CD4-positive, alpha-beta memory T cell (primary cell): ENCODE data around the gene NRXN3. TPM values are rescaled to one million over a fixed set of nuclear protein-coding genes. Genes with fewer than 3 reads are reported as not detected.

Experiments used
- CTCF ChIA-PET: fragments of 350-600 bp; sonication (Branson Sonifier 250); formaldehyde crosslinking; loops from one replicate; lab custom pipeline; 2021; ENCODE audit warnings: inconsistent platforms; ENCODE audit not compliant: partially characterized antibody; lab: Charles Lee
- POLR2A ChIA-PET: fragments of 350-600 bp; sonication (Branson Sonifier 250); formaldehyde crosslinking; loops from one replicate; lab custom pipeline; 2021; ENCODE audit not compliant: partially characterized antibody; lab: Charles Lee
- DNase-seq, 5 donors: peaks; one replicate each; pipeline versions ENCODE4 v3.0.0 to v3.0.0-alpha.2; 2020 to 2022; ENCODE audit warnings: mixed read lengths in 1 of 5
- H3K27ac ChIP-seq: one replicate; pipeline ENCODE4 v1.7.0; 2013; ENCODE audit warnings: low read depth, low read length
- H3K27me3 ChIP-seq: 2 replicates; pipeline ENCODE4 v1.7.0; 2013; ENCODE audit warnings: mild to moderate bottlenecking, low read length, moderate library complexity; ENCODE audit not compliant: insufficient read depth
- H3K36me3 ChIP-seq: 2 replicates; pipeline ENCODE4 v1.7.0; 2013; ENCODE audit warnings: mild to moderate bottlenecking, low read length, moderate library complexity; ENCODE audit not compliant: insufficient read depth
- H3K4me1 ChIP-seq: 2 replicates; pipeline ENCODE4 v1.7.0; 2013; ENCODE audit warnings: mild to moderate bottlenecking, low read length, moderate library complexity; ENCODE audit not compliant: insufficient read depth
- H3K4me3 ChIP-seq, 2 donors: one replicate each; pipeline ENCODE4 v1.7.0; 2013; ENCODE audit warnings: low read length in 2 of 2, mild to moderate bottlenecking in 1 of 2
- H3K9me3 ChIP-seq, 2 donors: one replicate each; pipeline ENCODE4 v1.7.0; 2013; ENCODE audit warnings: low read length in 2 of 2, control low read depth in 1 of 2; ENCODE audit not compliant: control insufficient read depth in 1 of 2
- H3K27ac Mint-ChIP-seq, 7 donors: one replicate each; pipeline ENCODE4 v1.8.0; 2020 to 2021; ENCODE audit warnings: mixed read lengths in 7 of 7, mild to moderate bottlenecking in 6 of 7, inconsistent platforms in 3 of 7, moderate library complexity in 3 of 7
- H3K27me3 Mint-ChIP-seq, 2 donors: one replicate each; pipeline ENCODE4 v1.8.0; 2020 to 2021; ENCODE audit warnings: mixed read lengths in 2 of 2
- H3K36me3 Mint-ChIP-seq, 2 donors: one replicate each; pipeline ENCODE4 v1.8.0; 2020 to 2021; ENCODE audit warnings: mixed read lengths in 2 of 2, inconsistent platforms in 1 of 2, mild to moderate bottlenecking in 1 of 2
- H3K4me1 Mint-ChIP-seq, 4 donors: one replicate each; pipeline ENCODE4 v1.8.0; 2020 to 2021; ENCODE audit warnings: mixed read lengths in 4 of 4, mild to moderate bottlenecking in 1 of 4
- H3K4me3 Mint-ChIP-seq, 8 donors: one replicate each; pipeline ENCODE4 v1.8.0; 2020 to 2021; ENCODE audit warnings: mixed read lengths in 8 of 8, mild to moderate bottlenecking in 7 of 8, moderate library complexity in 6 of 8, inconsistent platforms in 3 of 8
- H3K9me3 Mint-ChIP-seq, 8 donors: one replicate each; pipeline ENCODE4 v1.8.0; 2020 to 2021; ENCODE audit warnings: mixed read lengths in 8 of 8, mild to moderate bottlenecking in 5 of 8, inconsistent platforms in 3 of 8, moderate library complexity in 1 of 8
- intact Hi-C: fragments of 100-400 bp; cut with micrococcal nuclease; formaldehyde crosslinking; loops from one replicate; pipeline ENCODE4 v1.15.1; 2023
- polyA plus RNA-seq, 2 donors: library from polyadenylated mRNA; unstranded; fragments of 300-500 nt; fragmentation: Illumina TruSeq; gene quantifications; one replicate each; pipeline ENCODE4 v1.2.3, GENCODE V29; 2021
- total RNA-seq, 2 experiments: library from RNA; stranded (reverse); gene quantifications; one replicate each; pipeline ENCODE4 v1.2.3, GENCODE V29; 2021

NRXN3 gene
- total and polyA plus RNA-seq, 4 experiments from 2014 or later = not detected

DNA sequence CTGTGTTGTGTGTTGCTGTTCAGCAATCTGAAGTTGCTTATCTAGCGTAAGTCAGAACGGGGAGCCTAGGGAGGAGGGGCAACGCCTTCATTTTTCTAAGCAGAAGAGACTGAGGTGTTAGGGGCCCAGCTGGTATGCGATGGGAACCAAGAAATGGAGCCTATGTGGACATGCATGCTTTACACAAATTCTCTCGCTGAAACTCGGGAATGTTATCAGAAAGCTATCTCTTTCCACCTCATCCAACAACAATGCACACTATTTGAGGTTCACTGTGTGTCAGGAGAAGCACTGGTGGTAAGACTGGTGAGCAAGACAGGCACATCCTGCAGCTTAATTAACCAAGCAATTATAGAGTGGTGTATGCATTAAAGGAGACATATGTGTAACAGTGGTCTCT lies 89.7 kb downstream of the NRXN3 start:
- Histone ChIP-seq H3K4me3 (no peak overlapping the region), H3K27me3 (no peaks in the 10 kb centered on the region), H3K9me3 (no peaks in the 10 kb centered on the region), H3K27ac (no peak overlapping the region), H3K36me3 (no peaks in the 10 kb centered on the region), H3K4me1 (no peaks in the 10 kb centered on the region)
- DNase-seq = no peak
- Mint-ChIP-seq H3K36me3 (no peaks in the 10 kb centered on the region), H3K4me1 (no peaks in the 10 kb centered on the region), H3K9me3 (peaks cover 0 to 5% (median under 1%) of the 10 kb centered on the region in 8 donors), H3K4me3 (no peak overlapping the region), H3K27me3 (no peaks in the 10 kb centered on the region), H3K27ac (no peak overlapping the region)
- ChIA-PET POLR2A (no interaction called here), CTCF (no interaction called here)
- intact Hi-C loops = no loop called here

DNA sequence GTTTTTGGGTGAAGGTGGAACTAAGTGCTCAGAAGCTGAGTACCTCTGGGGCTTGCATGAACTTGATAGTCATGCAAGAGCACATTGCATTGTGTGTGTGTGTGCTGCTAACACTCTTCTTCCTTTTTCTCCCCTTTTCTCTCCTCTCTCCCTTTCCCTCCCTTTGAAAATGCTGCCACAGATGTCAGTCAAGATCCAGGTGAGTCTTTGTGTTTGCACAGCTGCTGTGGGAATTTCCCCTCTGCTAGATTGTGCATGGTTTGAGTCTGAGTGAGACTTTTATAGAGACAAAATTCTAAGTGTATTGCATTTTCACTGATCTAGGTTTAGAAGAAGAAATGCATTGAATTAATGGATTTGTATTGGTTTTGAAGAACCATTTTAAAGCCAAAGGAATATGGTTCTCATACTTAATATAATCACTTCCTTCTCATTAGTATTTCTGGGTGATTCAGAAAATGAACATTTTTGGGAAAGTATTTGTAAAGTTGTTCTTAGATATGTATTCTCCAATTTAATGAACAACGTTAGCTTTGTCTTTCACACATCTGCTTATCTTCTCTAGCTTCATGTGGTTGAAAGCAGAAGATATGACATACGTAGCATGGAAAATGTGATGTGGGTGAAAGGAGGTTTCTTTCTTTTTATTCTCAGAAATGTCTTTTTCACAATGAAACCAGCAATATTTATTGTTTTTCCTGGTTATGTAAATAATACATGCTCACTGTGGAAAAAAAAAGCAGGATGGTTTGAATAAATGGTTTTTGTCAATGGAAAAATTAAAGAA lies 108.5 kb downstream of the NRXN3 start:
- no peaks in the 10 kb centered on the region for H3K9me3 ChIP-seq
- H3K36me3 ChIP-seq = no peaks in the 10 kb centered on the region
- no peaks in the 10 kb centered on the region for H3K27me3 ChIP-seq
- intact Hi-C loops = no loop called here
- no peak overlapping the region for H3K27ac ChIP-seq
- Mint-ChIP-seq H3K4me1 (no peaks in the 10 kb centered on the region), H3K4me3 (no peak overlapping the region), H3K27me3 (peaks cover 0 to 2% of the 10 kb centered on the region in 2 donors), H3K9me3 (peaks cover 0 to 7% (median 0%) of the 10 kb centered on the region in 8 donors), H3K27ac (no peak overlapping the region), H3K36me3 (no peaks in the 10 kb centered on the region)
- H3K4me3 ChIP-seq = no peak overlapping the region
- no peaks in the 10 kb centered on the region for H3K4me1 ChIP-seq
- ChIA-PET CTCF (no interaction called here), POLR2A (no interaction called here)
- DNase-seq = no peak

DNA sequence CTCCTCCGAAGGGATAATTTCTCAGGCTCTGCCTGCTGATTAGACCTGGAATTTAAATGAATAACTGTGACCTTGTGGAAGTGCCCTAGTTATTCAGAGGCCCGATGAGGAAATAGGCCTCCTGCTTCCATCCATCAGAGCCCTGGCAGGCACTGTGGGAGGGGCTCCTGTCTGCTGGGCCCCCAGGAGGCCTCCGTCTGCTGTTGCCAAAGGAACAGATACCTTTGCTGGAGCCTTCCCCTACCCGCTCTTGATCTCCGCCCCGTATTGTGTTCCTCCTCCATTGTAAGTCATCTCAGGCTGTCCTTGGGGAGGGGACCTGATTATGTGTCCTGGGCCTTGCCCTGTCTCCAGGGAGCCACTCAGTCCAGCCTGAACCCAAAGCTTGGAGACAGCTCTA lies 112.3 kb downstream of the NRXN3 start:
- H3K9me3 Mint-ChIP-seq = peaks cover 0 to 4% (median 0%) of the 10 kb centered on the region in 8 donors
- H3K4me3 Mint-ChIP-seq = no peak overlapping the region
- no peak overlapping the region for H3K27ac Mint-ChIP-seq
- H3K27me3 Mint-ChIP-seq = peaks cover 0 to 5% of the 10 kb centered on the region in 2 donors
- no peak for DNase-seq
- ChIA-PET POLR2A (no interaction called here), CTCF (no interaction called here)
- no peak overlapping the region for H3K4me3 ChIP-seq
- no peaks in the 10 kb centered on the region for H3K4me1 Mint-ChIP-seq
- no peaks in the 10 kb centered on the region for H3K36me3 ChIP-seq
- H3K36me3 Mint-ChIP-seq = no peaks in the 10 kb centered on the region
- no peak overlapping the region for H3K27ac ChIP-seq
- H3K9me3 ChIP-seq = no peaks in the 10 kb centered on the region
- intact Hi-C loops = no loop called here
- no peaks in the 10 kb centered on the region for H3K4me1 ChIP-seq
- no peaks in the 10 kb centered on the region for H3K27me3 ChIP-seq

DNA sequence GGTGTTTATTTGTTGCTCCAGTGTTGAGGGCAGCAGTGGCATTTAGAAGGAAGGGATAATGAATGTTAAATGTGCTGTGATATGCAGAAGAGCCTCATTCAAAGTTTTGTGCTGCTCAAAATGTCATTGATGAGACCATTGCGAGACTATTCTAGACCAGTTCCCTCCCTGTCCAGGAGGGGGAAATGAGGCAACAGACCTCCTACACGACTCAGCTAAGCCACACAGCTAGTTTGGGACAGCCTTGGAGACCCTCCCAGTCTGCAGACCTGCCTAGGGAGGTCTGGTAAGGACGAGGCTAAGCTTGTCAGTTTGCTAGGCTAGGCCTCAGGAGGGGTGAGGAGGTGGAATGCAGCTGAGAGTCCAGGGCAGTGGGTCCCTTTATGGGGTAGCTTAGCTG lies 116.0 kb downstream of the NRXN3 start:
- H3K36me3 Mint-ChIP-seq = no peaks in the 10 kb centered on the region
- Histone ChIP-seq H3K9me3 (no peaks in the 10 kb centered on the region), H3K4me1 (no peaks in the 10 kb centered on the region), H3K27me3 (no peaks in the 10 kb centered on the region), H3K27ac (no peak overlapping the region), H3K4me3 (no peak overlapping the region), H3K36me3 (no peaks in the 10 kb centered on the region)
- H3K4me1 Mint-ChIP-seq = no peaks in the 10 kb centered on the region
- H3K27ac Mint-ChIP-seq = no peak overlapping the region
- intact Hi-C loops = no loop called here
- peaks cover 2 to 5% of the 10 kb centered on the region in 2 donors for H3K27me3 Mint-ChIP-seq
- no peak for DNase-seq
- ChIA-PET CTCF (no interaction called here), POLR2A (no interaction called here)
- H3K9me3 Mint-ChIP-seq = peaks cover 0 to 4% (median 0%) of the 10 kb centered on the region in 8 donors
- no peak overlapping the region for H3K4me3 Mint-ChIP-seq

DNA sequence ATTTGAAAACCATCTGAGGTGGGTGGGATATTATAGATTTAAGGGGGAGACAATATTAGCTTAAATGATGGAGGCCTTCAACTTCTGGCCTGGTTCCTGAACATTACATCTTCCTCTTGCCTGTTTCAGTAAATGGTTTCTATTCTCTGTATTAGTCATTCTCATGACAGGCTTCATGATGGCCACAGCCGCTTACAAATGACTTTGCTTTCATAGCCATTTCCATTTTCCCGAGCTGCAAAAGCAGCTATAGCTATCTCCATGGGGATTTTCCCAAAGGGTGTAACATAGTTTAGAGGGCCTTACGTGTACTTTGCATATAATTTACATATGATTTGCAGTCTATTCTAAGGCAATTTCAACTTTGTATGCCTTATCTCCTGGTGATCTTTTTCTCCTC lies 121.8 kb downstream of the NRXN3 start:
- intact Hi-C loops = no loop called here
- peaks cover 2 to 5% of the 10 kb centered on the region in 2 donors for H3K27me3 Mint-ChIP-seq

DNA sequence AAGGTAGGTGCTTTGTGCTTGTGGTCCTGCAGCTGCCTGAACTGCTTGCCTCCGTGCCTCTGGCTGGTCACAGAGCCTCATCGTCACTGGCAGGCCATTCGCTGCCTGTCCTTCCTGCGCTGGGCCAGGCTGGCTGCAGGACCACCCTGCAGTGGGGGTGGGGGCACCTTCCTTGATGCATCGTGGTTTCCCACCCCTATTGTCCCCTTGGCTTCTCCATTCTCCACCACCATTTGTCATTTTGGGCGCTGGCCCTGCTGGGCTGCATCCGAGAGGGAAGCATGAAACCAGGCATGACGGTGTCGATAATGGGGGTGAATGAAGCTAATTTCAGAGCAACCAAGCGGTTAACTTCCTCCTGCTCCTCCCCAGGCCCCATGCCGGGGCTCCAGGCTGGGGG lies 127.7 kb downstream of the NRXN3 start:
- H3K27ac ChIP-seq = no peak overlapping the region
- no peaks in the 10 kb centered on the region for H3K9me3 ChIP-seq
- intact Hi-C loops = no loop called here

More for the DNA sequence above, 121.8 kb downstream of the NRXN3 start:
- Histone ChIP-seq H3K27ac (no peak overlapping the region), H3K4me3 (no peak overlapping the region), H3K4me1 (no peaks in the 10 kb centered on the region), H3K27me3 (no peaks in the 10 kb centered on the region), H3K36me3 (no peaks in the 10 kb centered on the region), H3K9me3 (no peaks in the 10 kb centered on the region)
- ChIA-PET POLR2A (no interaction called here), CTCF (no interaction called here)
- no peak for DNase-seq
- Mint-ChIP-seq H3K9me3 (peaks cover 0 to 2% (median 0%) of the 10 kb centered on the region in 8 donors), H3K27ac (no peak overlapping the region), H3K4me3 (no peak overlapping the region), H3K4me1 (no peaks in the 10 kb centered on the region), H3K36me3 (no peaks in the 10 kb centered on the region)

DNA sequence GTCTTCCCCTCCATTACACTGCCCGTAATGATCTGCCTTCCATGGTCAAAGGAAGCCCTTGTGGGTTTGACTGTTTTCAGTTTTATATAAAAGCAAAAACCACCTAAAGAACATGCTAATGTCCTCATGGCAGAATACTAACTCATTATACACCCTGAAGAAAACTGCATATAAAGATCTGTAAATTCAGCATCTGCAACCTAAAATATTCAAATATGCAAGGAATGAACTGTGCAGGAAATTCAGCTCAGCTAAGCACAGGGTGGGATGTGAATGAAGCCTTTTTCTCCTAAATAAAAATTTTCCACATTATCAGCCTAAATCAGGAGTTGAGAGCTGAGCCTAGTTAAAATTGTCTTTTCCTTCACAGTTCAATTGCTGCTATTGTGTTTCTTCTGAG lies 128.1 kb downstream of the NRXN3 start:
- no peaks in the 10 kb centered on the region for H3K4me1 ChIP-seq
- intact Hi-C loops = no loop called here
- no peaks in the 10 kb centered on the region for H3K9me3 ChIP-seq
- no peak for DNase-seq
- no peaks in the 10 kb centered on the region for H3K36me3 ChIP-seq
- Mint-ChIP-seq H3K27me3 (peaks cover 0 to 1% of the 10 kb centered on the region in 2 donors), H3K9me3 (peaks cover 0 to 3% (median 0%) of the 10 kb centered on the region in 8 donors), H3K4me3 (no peak overlapping the region), H3K27ac (no peak overlapping the region), H3K36me3 (no peaks in the 10 kb centered on the region), H3K4me1 (no peaks in the 10 kb centered on the region)
- H3K27ac ChIP-seq = no peak overlapping the region
- POLR2A ChIA-PET = no interaction called here
- no peak overlapping the region for H3K4me3 ChIP-seq
- CTCF ChIA-PET = no interaction called here
- no peaks in the 10 kb centered on the region for H3K27me3 ChIP-seq

More for the DNA sequence above, 127.7 kb downstream of the NRXN3 start:
- H3K36me3 Mint-ChIP-seq = no peaks in the 10 kb centered on the region
- no peaks in the 10 kb centered on the region for H3K4me1 Mint-ChIP-seq
- Histone ChIP-seq H3K4me1 (no peaks in the 10 kb centered on the region), H3K27me3 (no peaks in the 10 kb centered on the region), H3K4me3 (no peak overlapping the region), H3K36me3 (no peaks in the 10 kb centered on the region)
- CTCF ChIA-PET = no interaction called here
- H3K27me3 Mint-ChIP-seq = peaks cover 0 to 1% of the 10 kb centered on the region in 2 donors
- no peak overlapping the region for H3K4me3 Mint-ChIP-seq
- no peak for DNase-seq
- H3K27ac Mint-ChIP-seq = no peak overlapping the region
- POLR2A ChIA-PET = no interaction called here
- H3K9me3 Mint-ChIP-seq = peaks cover 0 to 3% (median 0%) of the 10 kb centered on the region in 8 donors
